ENCODE results near the gene SYDE1.

Gene SYDE1

GRCh38 chr19:15108845-15109767 is 1.9 kb downstream of the SYDE1 start:
- DNase-seq (ENCODE audit: low read depth in 1 of 2, low spot score in 1 of 2): no peak

- no peak for DNase-seq (ENCODE audit: low read depth in 1 of 2, low spot score in 1 of 2)
Observed at GRCh38 chr19:15109768-15110417, 2.7 kb downstream of the SYDE1 start.

- DNase-seq (ENCODE audit: low read depth in 1 of 2, low spot score in 1 of 2): no peak
Observed at GRCh38 chr19:15110418-15110815, 3.2 kb downstream of the SYDE1 start.

GRCh38 chr19:15111758-15112157 is 4.6 kb downstream of the SYDE1 start:
- no peak for DNase-seq (ENCODE audit: low read depth in 1 of 2, low spot score in 1 of 2)

DNA sequence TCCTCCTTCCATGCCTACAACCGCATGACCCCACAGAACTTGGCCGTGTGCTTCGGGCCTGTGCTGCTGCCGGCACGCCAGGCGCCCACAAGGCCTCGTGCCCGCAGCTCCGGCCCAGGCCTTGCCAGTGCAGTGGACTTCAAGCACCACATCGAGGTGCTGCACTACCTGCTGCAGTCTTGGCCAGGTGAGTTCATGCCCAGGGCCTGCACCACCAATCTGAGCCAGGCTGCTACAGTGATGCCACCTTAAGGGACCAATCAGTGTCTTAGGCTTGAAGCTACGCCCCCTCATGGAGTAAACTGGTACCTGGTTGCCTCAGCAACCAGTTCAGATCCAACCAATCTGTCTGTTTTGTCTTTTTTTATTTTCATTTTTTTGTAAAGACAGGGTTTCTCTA is 5.2 kb downstream of the SYDE1 start:
- no peak for DNase-seq (ENCODE audit: low read depth in 1 of 2, low spot score in 1 of 2)

GRCh38 chr19:15113245-15114152 is 6.3 kb downstream of the SYDE1 start:
- no peak for DNase-seq (ENCODE audit: low read depth in 1 of 2, low spot score in 1 of 2)

DNA sequence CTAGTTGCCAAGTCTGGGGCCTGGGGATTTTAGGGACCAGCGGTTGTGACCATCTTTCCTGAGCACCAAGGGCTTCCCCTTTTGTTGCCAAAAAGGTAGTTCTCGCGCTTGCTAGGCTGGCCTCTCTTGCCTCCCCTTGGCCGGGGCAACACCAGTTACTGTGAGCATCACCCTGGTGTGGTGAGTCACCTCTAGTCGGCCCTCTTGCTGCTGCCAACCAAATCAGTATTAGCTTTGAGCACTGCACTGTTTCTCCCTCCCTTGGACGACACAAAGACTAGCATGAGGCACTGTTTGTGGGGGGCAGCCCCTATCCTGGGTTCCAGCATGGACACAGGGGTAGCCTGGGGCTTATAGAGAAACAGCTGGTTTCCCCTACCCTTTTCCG is 6.9 kb downstream of the SYDE1 start:
- no peak for DNase-seq (ENCODE audit: low read depth in 1 of 2, low spot score in 1 of 2)

DNA sequence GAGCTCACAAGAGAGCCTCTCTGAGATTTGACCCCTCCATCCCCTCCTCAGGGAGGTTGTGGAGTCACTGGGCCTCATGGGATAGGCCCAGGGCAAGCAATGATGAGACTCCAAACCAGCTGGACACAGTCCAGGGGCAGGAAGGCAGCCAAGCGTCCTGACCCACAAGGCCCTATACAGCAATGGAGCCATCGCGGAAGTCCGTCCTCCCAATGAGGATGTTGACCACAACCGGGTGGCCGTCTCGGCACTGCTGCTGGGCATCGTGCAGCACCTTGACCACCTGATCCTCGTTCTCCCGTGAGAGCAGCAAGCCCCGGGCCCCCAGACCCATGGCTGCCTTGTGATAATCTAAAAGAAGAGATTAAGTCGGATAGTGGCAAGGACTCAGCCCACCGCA is 7.9 kb downstream of the SYDE1 start:
- DNase-seq (ENCODE audit: low read depth in 1 of 2, low spot score in 1 of 2): no peak

DNA sequence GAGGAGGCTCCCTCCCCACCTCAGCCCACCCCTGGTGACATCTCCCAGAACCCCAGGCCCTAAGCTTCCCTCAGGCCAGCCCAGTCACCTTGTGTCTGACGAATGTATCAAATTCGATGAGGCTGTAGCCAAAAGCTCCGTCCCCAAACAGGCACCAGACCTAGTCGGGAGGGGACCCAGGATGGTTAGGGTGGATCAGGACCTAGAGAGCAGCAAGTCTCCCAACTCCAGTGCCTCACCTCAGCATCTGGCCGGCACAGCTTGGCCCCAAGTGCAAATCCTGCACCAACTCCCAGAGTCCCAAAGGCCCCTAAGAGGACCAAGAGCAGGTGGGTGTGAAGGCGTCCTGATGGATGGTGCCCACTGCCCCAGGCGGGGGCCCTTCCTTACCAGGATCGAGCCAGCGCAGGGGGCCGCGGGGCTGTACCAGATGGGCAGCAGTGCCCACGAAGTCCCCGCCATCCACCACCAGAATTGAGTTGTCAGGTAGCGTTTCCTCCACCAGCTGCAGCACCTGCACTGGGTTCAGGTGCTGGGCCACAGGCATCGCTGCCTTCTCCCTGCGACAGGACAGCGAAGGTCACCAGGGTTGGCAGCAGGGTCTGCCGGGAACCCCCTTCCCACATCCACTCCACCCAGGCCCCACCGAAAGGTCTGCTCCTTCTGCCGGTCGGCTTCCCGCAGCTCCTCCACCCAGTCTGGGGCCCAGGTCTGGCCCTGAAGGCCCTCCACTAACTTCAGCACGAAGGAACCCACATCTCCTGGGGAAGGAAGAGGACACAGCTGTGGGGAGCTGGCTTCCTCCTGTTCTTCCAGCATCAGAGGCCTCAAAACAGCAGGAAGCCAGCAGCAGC is 8.8 kb downstream of the SYDE1 start:
- no peak for DNase-seq (ENCODE audit: low read depth in 1 of 2, low spot score in 1 of 2)

DNA sequence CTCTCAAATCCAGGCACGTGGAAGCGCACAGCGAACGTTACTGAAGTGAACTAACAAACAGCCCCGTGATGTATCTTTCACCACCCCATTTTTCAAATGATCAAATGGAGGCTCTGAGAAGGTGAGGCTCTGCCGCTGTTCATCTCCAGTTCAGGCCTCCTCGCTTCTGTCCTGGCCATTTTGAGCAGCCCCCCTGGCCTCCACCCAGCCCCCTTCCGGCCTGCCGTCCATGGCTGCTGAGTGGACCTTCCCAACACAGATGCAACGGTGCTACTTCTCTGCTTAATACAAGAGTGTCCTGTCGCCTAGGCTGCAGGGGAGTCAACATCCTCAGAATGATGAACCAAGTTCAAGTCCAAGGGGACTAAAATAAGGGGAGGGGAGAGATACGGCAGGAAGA is 9.7 kb downstream of the SYDE1 start:
- no peak for DNase-seq (ENCODE audit: low read depth in 1 of 2, low spot score in 1 of 2)

DNA sequence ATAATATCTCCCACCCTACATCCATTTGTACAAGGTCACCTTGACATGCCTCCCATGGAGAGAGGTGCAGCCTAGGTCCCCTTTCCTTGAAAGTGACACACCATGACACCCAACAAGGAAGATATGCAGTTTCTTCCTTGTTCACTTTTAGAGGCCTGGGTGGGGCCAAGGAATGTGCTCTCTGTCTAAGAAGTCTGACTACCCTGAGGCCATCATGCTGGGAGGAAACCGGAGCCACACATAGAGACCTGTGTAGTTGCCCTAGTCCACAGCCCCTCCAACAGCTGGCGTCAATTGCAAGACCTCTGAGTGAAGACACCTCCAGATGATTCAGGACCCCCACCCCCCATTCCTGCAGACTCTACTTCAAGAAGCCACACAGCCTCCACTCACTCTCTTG is 11.0 kb downstream of the SYDE1 start:
- no peak for DNase-seq (ENCODE audit: low read depth in 1 of 2, low spot score in 1 of 2)

GRCh38 chr19:15118789-15119494 is 11.7 kb downstream of the SYDE1 start:
- no peak for DNase-seq (ENCODE audit: low read depth in 1 of 2, low spot score in 1 of 2)

- DNase-seq (ENCODE audit: low read depth in 1 of 2, low spot score in 1 of 2): no peak
Observed at GRCh38 chr19:15120135-15121026, 13.2 kb downstream of the SYDE1 start.

DNA sequence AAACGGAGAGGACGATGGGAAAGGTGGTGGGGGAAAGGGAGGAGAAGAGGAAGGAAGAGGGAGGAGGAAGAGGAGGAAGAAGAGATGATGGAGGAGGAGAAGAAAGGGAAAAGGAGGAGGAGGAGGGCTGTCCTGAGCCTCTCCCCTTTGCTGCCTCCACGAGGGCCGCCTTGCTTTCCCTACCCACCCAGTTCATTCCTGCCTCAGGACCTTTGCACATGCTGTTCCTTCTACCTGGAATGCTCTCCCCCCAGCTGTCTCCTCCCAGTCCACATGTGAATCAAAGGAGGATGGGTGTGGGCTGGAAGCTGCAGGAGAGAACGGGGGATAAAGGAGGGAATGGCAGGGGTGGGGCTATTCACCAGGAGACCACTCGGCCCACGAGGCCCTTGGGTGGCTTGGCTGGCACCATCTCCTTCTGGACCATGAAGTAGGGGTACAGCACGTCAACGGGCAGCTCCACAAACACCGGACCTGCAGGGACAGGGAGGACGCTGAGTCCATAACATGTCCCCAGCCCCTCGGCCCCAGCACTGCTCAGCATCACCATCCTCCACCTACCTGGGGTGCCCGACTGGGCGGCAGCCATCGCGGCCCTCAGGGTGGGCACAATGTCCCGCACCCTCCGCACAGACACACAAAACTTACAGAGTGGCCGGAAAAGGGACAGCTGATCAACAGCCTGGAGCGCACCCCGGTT is 15.3 kb downstream of the SYDE1 start:
- DNase-seq (ENCODE audit: low read depth in 1 of 2, low spot score in 1 of 2): no peak

GRCh38 chr19:15123031-15123890 is 16.1 kb downstream of the SYDE1 start:
- DNase-seq (ENCODE audit: low read depth in 1 of 2, low spot score in 1 of 2): no peak

DNA sequence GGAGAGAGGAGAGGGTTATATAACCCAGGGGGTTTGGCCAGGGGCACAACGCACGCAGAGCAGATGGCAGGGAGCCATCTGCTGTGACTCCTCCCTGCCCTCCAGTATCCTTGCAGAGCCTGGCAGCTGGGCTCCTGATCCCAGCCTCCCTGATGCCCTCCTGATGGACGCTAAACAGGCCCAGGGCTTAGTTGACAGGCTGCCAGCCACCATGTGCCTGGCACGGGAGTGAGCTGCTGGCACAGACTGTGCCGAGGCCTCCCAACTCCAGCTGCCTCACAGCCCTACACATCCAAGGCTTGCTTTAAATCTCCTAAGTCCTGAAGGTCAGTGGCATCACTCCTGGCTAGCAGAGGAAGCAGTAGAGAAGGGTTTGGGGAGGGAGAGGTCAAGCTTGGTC is 16.7 kb downstream of the SYDE1 start:
- DNase-seq (ENCODE audit: low read depth in 1 of 2, low spot score in 1 of 2): no peak

GRCh38 chr19:15124572-15125231 is 17.5 kb downstream of the SYDE1 start:
- no peak for DNase-seq (ENCODE audit: low read depth in 1 of 2, low spot score in 1 of 2)
